Measurements from ENCODE around the gene SDR42E2.
A peak's percentile ranks its signal among the peaks of the same experiment; 100 is the strongest.

DNA sequence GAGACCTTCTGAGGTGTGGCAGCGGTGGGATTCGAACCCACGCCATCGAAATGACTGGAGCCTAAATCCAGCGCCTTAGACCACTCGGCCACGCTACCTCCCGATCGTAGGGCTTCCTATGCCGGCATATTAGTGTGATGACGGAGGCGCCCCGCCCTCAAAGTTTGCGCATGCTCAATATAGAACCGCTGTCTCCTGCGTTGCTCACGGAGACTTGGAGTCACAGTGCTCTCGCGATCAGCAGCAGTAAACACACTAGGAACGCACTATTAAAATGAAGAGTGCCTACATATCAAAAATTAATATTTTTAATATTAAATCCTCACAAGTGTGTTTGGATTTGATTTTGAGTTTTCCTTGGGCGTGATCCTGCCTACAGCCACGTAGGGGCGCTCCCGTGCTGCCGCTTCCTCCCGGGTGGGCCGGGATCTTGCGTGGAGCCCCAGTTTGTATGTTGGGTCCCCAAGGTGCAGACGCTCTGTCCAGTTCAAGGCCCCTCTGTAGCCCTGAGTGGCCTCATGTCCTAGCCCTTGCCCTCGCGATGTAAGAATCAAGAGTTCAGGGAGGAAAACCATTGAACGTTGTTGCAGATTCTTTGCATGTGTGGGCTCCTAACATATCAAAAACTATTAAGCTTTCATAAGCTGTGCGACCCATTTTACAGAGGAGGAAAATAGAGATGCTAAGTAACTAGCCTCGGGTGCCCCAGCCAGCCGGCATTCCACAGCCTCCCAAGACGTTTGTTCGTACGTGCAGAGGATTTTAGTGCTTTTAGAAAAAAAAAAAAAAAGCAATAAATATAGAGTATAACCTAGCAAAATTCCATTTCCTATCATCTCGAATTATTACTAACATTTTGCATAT lies 33.6 kb downstream of the SDR42E2 start:
- TF ChIP-seq, protein P1, sequence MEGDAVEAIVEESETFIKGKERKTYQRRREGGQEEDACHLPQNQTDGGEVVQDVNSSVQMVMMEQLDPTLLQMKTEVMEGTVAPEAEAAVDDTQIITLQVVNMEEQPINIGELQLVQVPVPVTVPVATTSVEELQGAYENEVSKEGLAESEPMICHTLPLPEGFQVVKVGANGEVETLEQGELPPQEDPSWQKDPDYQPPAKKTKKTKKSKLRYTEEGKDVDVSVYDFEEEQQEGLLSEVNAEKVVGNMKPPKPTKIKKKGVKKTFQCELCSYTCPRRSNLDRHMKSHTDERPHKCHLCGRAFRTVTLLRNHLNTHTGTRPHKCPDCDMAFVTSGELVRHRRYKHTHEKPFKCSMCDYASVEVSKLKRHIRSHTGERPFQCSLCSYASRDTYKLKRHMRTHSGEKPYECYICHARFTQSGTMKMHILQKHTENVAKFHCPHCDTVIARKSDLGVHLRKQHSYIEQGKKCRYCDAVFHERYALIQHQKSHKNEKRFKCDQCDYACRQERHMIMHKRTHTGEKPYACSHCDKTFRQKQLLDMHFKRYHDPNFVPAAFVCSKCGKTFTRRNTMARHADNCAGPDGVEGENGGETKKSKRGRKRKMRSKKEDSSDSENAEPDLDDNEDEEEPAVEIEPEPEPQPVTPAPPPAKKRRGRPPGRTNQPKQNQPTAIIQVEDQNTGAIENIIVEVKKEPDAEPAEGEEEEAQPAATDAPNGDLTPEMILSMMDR (conservative IDR thresholded peaks at IDR 0.05; ENCODE audit: low read depth, low read length), result peak; percentile 95
- TF ChIP-seq EZH2 (IDR thresholded peaks at IDR 0.05; ENCODE audit: borderline replicate concordance, low read depth, low read length, poor library complexity, severe bottlenecking), result no peak
